HepG2 (cell line): Measurements from ENCODE around the gene NPPC. TPM values are rescaled to one million over a fixed set of nuclear protein-coding genes. Genes with fewer than 3 reads are reported as not detected.

ENCODE experiments used
- ATAD3A ChIP-seq: sonication (generic); formaldehyde crosslinking; IDR thresholded peaks from 2 replicates; pipeline ENCODE4 v1.4.0; 2020; ENCODE audit warnings: missing genetic modification reagents
- EHMT2 ChIP-seq: fragments of 200-600 bp; sonication (generic); IDR thresholded peaks from 2 replicates; pipeline ENCODE4 v1.7.0; 2017; ENCODE audit warnings: antibody characterized with exemption, low read depth, low read length, borderline replicate concordance
- GZF1 ChIP-seq: sonication (generic); formaldehyde crosslinking; IDR thresholded peaks from 2 replicates; pipeline ENCODE4 v1.5.1; 2020; ENCODE audit warnings: mild to moderate bottlenecking, missing genetic modification reagents
- MYC ChIP-seq: sonication (generic); formaldehyde crosslinking; IDR thresholded peaks from 2 replicates; pipeline ENCODE4 v1.9.0; 2021; ENCODE audit warnings: missing genetic modification reagents, borderline replicate concordance
- NR2F1 ChIP-seq, 2 experiments: fragments of 450-650 bp in 1 of 2; formaldehyde crosslinking in 1 of 2; IDR thresholded peaks; 2 replicates each; pipeline versions ENCODE4 v1.5.0 to v1.6.1; 2016 to 2020; ENCODE audit warnings: mild to moderate bottlenecking in 1 of 2, missing compliant biosample characterization in 1 of 2, missing genetic modification reagents in 1 of 2, moderate library complexity in 1 of 2
- RAD51 ChIP-seq: fragments of 450-650 bp; IDR thresholded peaks from 2 replicates; pipeline ENCODE4 v1.6.1; 2016; ENCODE audit warnings: borderline replicate concordance
- SIN3B ChIP-seq: fragments of 150-350 bp; IDR thresholded peaks from 2 replicates; pipeline ENCODE4 v1.6.1; 2014; ENCODE audit warnings: low read length
- SKI ChIP-seq: fragments of 450-650 bp; IDR thresholded peaks from one replicate; pipeline ENCODE4 v1.6.1; 2018; ENCODE audit warnings: mild to moderate bottlenecking; ENCODE audit not compliant: partially characterized antibody
- SMARCC2 ChIP-seq: fragments of 450-650 bp; IDR thresholded peaks from 2 replicates; pipeline ENCODE4 v1.6.1; 2017; ENCODE audit warnings: antibody characterized with exemption, mild to moderate bottlenecking
- SMYD3 ChIP-seq: sonication (generic); formaldehyde crosslinking; IDR thresholded peaks from 2 replicates; pipeline ENCODE4 v1.8.1; 2023; ENCODE audit warnings: mild to moderate bottlenecking, missing genetic modification reagents
- SOX6 ChIP-seq, 2 experiments: fragments of 450-650 bp in 1 of 2; sonication (generic) in 1 of 2; formaldehyde crosslinking in 1 of 2; IDR thresholded peaks; 2 replicates each; pipeline versions ENCODE4 v1.4.0 to v1.6.1; 2017 to 2020; ENCODE audit warnings: antibody characterized with exemption in 1 of 2, mild to moderate bottlenecking in 1 of 2, missing genetic modification reagents in 1 of 2
- ZNF431 ChIP-seq: sonication (generic); formaldehyde crosslinking; IDR thresholded peaks from 2 replicates; pipeline ENCODE4 v1.9.0; 2022; ENCODE audit warnings: missing genetic modification reagents, low read depth, mild to moderate bottlenecking, borderline replicate concordance
- ZNF557 ChIP-seq: sonication (generic); formaldehyde crosslinking; IDR thresholded peaks from 2 replicates; pipeline ENCODE4 v1.4.0; 2020; ENCODE audit warnings: missing genetic modification reagents
- ZNF660 ChIP-seq: sonication (generic); formaldehyde crosslinking; IDR thresholded peaks from 2 replicates; pipeline ENCODE4 v1.5.1; 2020; ENCODE audit warnings: mild to moderate bottlenecking, low read depth, missing genetic modification reagents, borderline replicate concordance
- ZNF841 ChIP-seq: sonication (generic); formaldehyde crosslinking; IDR thresholded peaks from 2 replicates; pipeline ENCODE4 v1.8.1; 2023; ENCODE audit warnings: missing genetic modification reagents, borderline replicate concordance
- polyA plus RNA-seq, 8 experiments: library from polyadenylated mRNA; depleted of rRNA in 3 of 8; stranded (reverse) in 7 of 8; unstranded in 1 of 8; fragments of >200 nt; fragmentation: Illumina TruSeq in 4 of 8; extraction: Trizol in 4 of 8; gene quantifications; 2 replicates each; pipeline versions ENCODE4 v1.2.1 to v1.2.3, GENCODE V29; 2011 to 2016; ENCODE audit warnings: low read depth in 4 of 8, missing spikeins in 1 of 8, mixed read lengths in 1 of 8; ENCODE audit not compliant: insufficient read depth in 1 of 8
- total RNA-seq, 5 experiments: library from RNA; depleted of rRNA; stranded (reverse); fragments of >200 nt; fragmentation: Illumina TruSeq; extraction: Trizol; gene quantifications; 2 replicates each; pipeline ENCODE4 v1.2.3, GENCODE V29; 2016; ENCODE audit warnings: low read depth in 1 of 5
- TF ChIP-seq, protein P1 (sequence below): sonication (generic); formaldehyde crosslinking; IDR thresholded peaks from 2 replicates; pipeline ENCODE4 v1.5.1; 2020; ENCODE audit warnings: mild to moderate bottlenecking, missing genetic modification reagents, moderate library complexity
- TF ChIP-seq, protein P2 (sequence below): sonication (generic); formaldehyde crosslinking; IDR thresholded peaks from 2 replicates; pipeline ENCODE4 v1.4.0; 2020; ENCODE audit warnings: low read depth, missing genetic modification reagents
- TF ChIP-seq, protein P3 (sequence below): sonication (generic); formaldehyde crosslinking; IDR thresholded peaks from 2 replicates; pipeline ENCODE4 v1.4.0; 2020; ENCODE audit warnings: missing genetic modification reagents, borderline replicate concordance

Gene NPPC
- total and polyA plus RNA-seq, 2 of the 13 experiments (the other 11 are each of a cell fraction or from before 2014, with no cell fraction given): 0.11 TPM; not detected in 1

DNA sequence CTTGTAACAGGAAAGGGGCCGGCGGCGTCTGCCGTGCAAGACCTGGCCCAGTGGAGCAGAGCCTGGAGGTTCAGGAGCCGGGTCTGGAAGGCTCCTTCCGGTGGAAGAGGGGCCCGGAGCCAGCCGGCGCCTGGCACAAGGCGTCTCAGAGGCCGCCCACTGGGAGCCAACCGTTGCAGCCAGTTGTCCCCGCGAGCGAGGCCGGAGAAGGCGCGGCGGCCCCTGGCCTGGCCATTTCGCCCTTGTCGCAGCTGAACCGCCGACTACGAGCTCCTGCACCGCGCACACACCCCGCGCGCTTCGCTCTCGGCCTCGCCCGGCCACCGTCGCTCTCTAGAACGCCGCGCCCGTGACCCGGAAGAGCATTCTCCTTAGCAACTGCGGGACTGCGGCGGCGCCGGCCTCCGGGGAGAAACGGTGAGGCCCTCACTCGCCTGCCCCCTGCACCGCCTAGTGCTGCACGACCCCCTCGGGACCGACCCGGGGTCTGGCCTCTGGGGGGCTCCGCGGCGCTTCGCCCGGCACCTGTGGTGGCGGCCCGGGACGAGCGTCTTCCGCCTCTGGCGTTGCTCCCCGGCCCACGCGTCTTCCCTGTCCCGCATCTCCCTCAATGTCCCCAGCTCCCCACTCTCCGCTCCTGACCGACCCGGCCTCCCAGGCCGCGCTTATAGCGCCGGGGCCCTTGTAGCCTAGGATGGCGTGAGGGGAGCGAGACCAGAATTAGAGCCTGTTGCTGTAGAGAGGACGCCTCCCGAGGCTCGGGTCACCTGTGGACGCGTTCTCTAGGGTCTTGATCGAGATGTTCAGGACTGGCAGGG lies 35.4 kb upstream of the NPPC start, which contains the start of gene DIS3L2 (continued):
- TF ChIP-seq, protein P1, sequence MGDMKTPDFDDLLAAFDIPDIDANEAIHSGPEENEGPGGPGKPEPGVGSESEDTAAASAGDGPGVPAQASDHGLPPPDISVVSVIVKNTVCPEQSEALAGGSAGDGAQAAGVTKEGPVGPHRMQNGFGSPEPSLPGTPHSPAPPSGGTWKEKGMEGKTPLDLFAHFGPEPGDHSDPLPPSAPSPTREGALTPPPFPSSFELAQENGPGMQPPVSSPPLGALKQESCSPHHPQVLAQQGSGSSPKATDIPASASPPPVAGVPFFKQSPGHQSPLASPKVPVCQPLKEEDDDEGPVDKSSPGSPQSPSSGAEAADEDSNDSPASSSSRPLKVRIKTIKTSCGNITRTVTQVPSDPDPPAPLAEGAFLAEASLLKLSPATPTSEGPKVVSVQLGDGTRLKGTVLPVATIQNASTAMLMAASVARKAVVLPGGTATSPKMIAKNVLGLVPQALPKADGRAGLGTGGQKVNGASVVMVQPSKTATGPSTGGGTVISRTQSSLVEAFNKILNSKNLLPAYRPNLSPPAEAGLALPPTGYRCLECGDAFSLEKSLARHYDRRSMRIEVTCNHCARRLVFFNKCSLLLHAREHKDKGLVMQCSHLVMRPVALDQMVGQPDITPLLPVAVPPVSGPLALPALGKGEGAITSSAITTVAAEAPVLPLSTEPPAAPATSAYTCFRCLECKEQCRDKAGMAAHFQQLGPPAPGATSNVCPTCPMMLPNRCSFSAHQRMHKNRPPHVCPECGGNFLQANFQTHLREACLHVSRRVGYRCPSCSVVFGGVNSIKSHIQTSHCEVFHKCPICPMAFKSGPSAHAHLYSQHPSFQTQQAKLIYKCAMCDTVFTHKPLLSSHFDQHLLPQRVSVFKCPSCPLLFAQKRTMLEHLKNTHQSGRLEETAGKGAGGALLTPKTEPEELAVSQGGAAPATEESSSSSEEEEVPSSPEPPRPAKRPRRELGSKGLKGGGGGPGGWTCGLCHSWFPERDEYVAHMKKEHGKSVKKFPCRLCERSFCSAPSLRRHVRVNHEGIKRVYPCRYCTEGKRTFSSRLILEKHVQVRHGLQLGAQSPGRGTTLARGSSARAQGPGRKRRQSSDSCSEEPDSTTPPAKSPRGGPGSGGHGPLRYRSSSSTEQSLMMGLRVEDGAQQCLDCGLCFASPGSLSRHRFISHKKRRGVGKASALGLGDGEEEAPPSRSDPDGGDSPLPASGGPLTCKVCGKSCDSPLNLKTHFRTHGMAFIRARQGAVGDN (CRISPR knock-in tag): peak; percentile 99
- no peak for TF ChIP-seq ZNF557
- TF ChIP-seq GZF1: no peak; the same call in 1 of the 2 replicates
- no peak for TF ChIP-seq SMARCC2
- TF ChIP-seq ZNF841: no peak; the same call in 1 of the 2 replicates
- 0 out of 4 replicates have a peak, but pooled peaks of 1 of the 2 experiments have one; percentile 29 for TF ChIP-seq NR2F1 (CRISPR knock-in tag; IDR thresholded peaks at IDR 0.05)
- TF ChIP-seq SIN3B: peak; percentile 32
- TF ChIP-seq, protein P2, sequence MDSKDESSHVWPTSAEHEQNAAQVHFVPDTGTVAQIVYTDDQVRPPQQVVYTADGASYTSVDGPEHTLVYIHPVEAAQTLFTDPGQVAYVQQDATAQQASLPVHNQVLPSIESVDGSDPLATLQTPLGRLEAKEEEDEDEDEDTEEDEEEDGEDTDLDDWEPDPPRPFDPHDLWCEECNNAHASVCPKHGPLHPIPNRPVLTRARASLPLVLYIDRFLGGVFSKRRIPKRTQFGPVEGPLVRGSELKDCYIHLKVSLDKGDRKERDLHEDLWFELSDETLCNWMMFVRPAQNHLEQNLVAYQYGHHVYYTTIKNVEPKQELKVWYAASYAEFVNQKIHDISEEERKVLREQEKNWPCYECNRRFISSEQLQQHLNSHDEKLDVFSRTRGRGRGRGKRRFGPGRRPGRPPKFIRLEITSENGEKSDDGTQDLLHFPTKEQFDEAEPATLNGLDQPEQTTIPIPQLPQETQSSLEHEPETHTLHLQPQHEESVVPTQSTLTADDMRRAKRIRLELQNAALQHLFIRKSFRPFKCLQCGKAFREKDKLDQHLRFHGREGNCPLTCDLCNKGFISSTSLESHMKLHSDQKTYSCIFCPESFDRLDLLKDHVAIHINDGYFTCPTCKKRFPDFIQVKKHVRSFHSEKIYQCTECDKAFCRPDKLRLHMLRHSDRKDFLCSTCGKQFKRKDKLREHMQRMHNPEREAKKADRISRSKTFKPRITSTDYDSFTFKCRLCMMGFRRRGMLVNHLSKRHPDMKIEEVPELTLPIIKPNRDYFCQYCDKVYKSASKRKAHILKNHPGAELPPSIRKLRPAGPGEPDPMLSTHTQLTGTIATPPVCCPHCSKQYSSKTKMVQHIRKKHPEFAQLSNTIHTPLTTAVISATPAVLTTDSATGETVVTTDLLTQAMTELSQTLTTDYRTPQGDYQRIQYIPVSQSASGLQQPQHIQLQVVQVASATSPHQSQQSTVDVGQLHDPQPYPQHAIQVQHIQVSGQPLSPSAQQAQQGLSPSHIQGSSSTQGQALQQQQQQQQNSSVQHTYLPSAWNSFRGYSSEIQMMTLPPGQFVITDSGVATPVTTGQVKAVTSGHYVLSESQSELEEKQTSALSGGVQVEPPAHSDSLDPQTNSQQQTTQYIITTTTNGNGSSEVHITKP (CRISPR knock-in tag): no peak
- TF ChIP-seq, protein P3, sequence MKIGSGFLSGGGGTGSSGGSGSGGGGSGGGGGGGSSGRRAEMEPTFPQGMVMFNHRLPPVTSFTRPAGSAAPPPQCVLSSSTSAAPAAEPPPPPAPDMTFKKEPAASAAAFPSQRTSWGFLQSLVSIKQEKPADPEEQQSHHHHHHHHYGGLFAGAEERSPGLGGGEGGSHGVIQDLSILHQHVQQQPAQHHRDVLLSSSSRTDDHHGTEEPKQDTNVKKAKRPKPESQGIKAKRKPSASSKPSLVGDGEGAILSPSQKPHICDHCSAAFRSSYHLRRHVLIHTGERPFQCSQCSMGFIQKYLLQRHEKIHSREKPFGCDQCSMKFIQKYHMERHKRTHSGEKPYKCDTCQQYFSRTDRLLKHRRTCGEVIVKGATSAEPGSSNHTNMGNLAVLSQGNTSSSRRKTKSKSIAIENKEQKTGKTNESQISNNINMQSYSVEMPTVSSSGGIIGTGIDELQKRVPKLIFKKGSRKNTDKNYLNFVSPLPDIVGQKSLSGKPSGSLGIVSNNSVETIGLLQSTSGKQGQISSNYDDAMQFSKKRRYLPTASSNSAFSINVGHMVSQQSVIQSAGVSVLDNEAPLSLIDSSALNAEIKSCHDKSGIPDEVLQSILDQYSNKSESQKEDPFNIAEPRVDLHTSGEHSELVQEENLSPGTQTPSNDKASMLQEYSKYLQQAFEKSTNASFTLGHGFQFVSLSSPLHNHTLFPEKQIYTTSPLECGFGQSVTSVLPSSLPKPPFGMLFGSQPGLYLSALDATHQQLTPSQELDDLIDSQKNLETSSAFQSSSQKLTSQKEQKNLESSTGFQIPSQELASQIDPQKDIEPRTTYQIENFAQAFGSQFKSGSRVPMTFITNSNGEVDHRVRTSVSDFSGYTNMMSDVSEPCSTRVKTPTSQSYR (CRISPR knock-in tag): no peak
- no peak for TF ChIP-seq ATAD3A (CRISPR knock-in tag)
- no peak for TF ChIP-seq EHMT2
- TF ChIP-seq SOX6 (IDR thresholded peaks at IDR 0.05): no peak
- TF ChIP-seq SOX6 (CRISPR knock-in tag; IDR thresholded peaks at IDR 0.05): peak; percentile 90
- 0 out of 2 replicates have a peak, but pooled peaks have one; percentile 29 for TF ChIP-seq ZNF660 (CRISPR knock-in tag)
- TF ChIP-seq ZNF431: no peak
- TF ChIP-seq RAD51: no peak
- TF ChIP-seq SMYD3: peak; percentile 83; the same call in 1 of the 2 replicates
- peak; percentile 95 for TF ChIP-seq MYC (CRISPR knock-in tag)
- TF ChIP-seq SKI: peak; percentile 55
